NB4 (cell line): ENCODE results near the gene SPAG5.

Experiments used
- POLR2A ChIP-seq: IDR thresholded peaks from 2 replicates; pipeline ENCODE4 v1.6.1; 2011; ENCODE audit warnings: mild to moderate bottlenecking; ENCODE audit not compliant: insufficient read length; ENCODE audit errors: extremely low read depth
- TF ChIP-seq, protein P1 (sequence below): IDR thresholded peaks from one replicate; pipeline ENCODE4 v1.5.1; 2012; ENCODE audit warnings: low read depth, low read length
- TF ChIP-seq, protein P2 (sequence below): IDR thresholded peaks from 2 replicates; pipeline ENCODE4 v1.6.1; 2011; ENCODE audit warnings: low read depth, low read length

DNA sequence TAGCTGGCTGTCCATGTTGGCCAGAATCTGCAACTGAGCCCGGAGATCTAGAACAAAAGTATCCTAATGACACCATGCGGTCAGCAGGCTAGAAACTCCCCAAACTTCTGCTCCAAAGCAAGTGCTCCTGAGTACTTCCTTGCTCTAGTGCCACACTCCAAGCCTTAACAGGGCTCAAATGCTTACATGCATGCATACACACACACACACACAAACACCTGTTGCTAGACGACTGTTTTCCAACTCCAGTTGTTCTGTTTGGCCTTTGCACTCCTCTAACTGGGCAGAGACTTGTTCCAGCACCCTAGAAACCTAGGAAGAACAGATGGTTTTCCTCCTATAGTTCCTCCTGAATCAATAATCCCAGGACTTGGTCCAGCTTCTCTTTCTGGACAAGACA lies 14.4 kb downstream of the SPAG5 start:
- TF ChIP-seq, protein P1, sequence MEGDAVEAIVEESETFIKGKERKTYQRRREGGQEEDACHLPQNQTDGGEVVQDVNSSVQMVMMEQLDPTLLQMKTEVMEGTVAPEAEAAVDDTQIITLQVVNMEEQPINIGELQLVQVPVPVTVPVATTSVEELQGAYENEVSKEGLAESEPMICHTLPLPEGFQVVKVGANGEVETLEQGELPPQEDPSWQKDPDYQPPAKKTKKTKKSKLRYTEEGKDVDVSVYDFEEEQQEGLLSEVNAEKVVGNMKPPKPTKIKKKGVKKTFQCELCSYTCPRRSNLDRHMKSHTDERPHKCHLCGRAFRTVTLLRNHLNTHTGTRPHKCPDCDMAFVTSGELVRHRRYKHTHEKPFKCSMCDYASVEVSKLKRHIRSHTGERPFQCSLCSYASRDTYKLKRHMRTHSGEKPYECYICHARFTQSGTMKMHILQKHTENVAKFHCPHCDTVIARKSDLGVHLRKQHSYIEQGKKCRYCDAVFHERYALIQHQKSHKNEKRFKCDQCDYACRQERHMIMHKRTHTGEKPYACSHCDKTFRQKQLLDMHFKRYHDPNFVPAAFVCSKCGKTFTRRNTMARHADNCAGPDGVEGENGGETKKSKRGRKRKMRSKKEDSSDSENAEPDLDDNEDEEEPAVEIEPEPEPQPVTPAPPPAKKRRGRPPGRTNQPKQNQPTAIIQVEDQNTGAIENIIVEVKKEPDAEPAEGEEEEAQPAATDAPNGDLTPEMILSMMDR: no peak
- no peak for TF ChIP-seq POLR2A
- TF ChIP-seq, protein P2, sequence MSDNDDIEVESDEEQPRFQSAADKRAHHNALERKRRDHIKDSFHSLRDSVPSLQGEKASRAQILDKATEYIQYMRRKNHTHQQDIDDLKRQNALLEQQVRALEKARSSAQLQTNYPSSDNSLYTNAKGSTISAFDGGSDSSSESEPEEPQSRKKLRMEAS: no peak
